Measurements from ENCODE around the gene ERP44.

- TF ChIP-seq CTCF (IDR thresholded peaks at IDR 0.05 in 8 of 11, conservative IDR thresholded peaks at IDR 0.05 in 3 of 11) (no peak), POLR2A (IDR thresholded peaks at IDR 0.05) (no peak)
These were observed 32.3 kb downstream of the ERP44 start for GRCh38 chr9:100066539-100066938.
